Dendritic cell treated with granulocyte-macrophage colony-stimulating factor and Interleukin-4, amounts not matched to agents 40 ng/mL and 50 ng/mL, for 4 days (primary cell): ENCODE measurements around the gene MED22.
"Not testable (repeated sequence)": the region's sequence is repeated elsewhere in the genome, so short reads cannot be mapped to it uniquely, and the experiment has no call there.

Source experiments
- H3K27ac Mint-ChIP-seq: one replicate; pipeline ENCODE4 v1.8.0; 2022; ENCODE audit warnings: mild to moderate bottlenecking, mixed read lengths
- H3K27me3 Mint-ChIP-seq: one replicate; pipeline ENCODE4 v1.8.0; 2022; ENCODE audit warnings: mild to moderate bottlenecking, mixed read lengths
- H3K36me3 Mint-ChIP-seq: one replicate; pipeline ENCODE4 v1.8.0; 2022; ENCODE audit warnings: low read depth, mixed read lengths
- H3K4me1 Mint-ChIP-seq: one replicate; pipeline ENCODE4 v1.8.0; 2022; ENCODE audit warnings: low read depth, mixed read lengths
- H3K4me3 Mint-ChIP-seq: one replicate; pipeline ENCODE4 v1.8.0; 2022; ENCODE audit warnings: mild to moderate bottlenecking, moderate library complexity, mixed read lengths
- H3K9me3 Mint-ChIP-seq: one replicate; pipeline ENCODE4 v1.8.0; 2022; ENCODE audit warnings: mixed read lengths
- intact Hi-C: fragments of 100-400 bp; cut with micrococcal nuclease; formaldehyde crosslinking; loops from one replicate; pipeline ENCODE4 v1.15.0; 2022

The MED22 gene

DNA sequence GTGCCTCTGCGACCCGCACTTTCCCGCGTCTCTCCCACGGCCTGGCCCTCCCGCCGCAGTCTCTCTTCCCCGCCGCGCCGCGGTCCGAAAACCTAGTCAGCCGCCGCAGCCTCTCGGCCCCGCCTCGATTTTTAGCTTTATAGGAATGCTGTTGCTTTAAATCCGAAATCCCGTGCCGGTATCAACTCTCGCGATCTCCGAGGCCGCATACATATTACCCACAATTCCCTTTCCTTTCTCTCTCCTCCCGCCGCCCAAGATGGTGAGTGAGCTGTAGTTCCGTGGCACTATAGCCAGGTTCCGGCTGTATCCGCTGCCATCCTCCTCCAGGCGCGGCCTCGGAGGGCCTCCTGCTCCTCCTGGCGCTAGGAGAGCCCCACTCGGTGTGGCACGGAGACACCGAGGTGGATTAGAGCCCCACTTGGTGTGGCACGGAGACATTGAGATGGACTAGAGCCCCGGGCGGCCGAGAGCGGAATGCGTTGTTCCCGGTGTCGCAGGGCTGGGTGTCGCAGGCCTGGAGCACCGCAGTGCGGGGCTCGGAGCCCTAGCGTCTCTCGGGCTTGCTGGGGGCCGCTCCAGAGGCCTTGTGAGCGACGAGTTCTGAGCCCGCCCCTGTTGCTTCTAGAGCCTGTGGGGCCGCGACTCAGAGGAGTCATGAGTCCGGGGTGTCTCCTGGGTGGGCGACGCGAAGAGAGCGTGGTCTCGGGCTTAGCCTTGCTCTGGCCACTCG lies at the start of gene MED22, which contains the start of gene RPL7A:
MED22 (minus strand) TSS at position 147 of the 733 bp plus-strand sequence. CDS start 1,469 bp downstream, outside the sequence.
RPL7A (plus strand) TSS at position 234 of the 733 bp plus-strand sequence; CDS start at position 260, 26 bp downstream.
- intact Hi-C loops, result loop anchor here (1.0 kb wide), 2 partner anchors 8 to 12 kb away; partner anchors contain the start of genes SURF1, SURF2 and SURF6
- peak within 1 kb of the TSS; percentile 96 for H3K27ac Mint-ChIP-seq

DNA sequence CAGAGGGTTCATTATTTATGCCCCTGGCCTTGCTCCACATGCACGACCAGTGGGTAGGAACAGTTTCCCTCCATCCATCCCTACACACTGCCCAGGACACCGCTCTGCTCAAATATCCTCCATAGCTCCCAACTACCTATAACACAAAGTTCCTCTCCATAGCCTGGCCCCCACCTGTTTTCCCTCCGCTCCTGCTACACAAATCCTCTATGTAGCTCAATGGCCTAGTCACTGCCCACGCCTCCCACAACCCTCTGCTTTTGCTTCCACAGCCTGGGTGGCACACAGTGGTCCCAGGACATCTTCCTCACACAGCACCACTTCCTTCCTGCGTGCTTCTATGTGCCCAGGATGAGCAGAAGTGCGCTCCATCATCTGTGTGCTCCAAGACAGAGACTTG lies 49.4 kb upstream of the MED22 start:
- Mint-ChIP-seq H3K4me3 (no peak overlapping the region), H3K27ac (no peak overlapping the region), H3K27me3 (peaks cover 16% of the 10 kb centered on the region), H3K9me3 (no peaks in the 10 kb centered on the region), H3K36me3 (peaks cover 10% of the 10 kb centered on the region), H3K4me1 (no peaks in the 10 kb centered on the region)
- intact Hi-C loops, result no loop called here

More for the DNA sequence above, at the start of gene MED22, which contains the start of gene RPL7A:
- no peaks in the 10 kb centered on the region for H3K9me3 Mint-ChIP-seq
- peak within 1 kb of the TSS; percentile 85 for H3K4me3 Mint-ChIP-seq
- H3K36me3 Mint-ChIP-seq, result peaks cover 98% of the 10 kb centered on the region
- no peaks in the 10 kb centered on the region for H3K27me3 Mint-ChIP-seq
- H3K4me1 Mint-ChIP-seq, result peaks cover 64% of the 10 kb centered on the region

DNA sequence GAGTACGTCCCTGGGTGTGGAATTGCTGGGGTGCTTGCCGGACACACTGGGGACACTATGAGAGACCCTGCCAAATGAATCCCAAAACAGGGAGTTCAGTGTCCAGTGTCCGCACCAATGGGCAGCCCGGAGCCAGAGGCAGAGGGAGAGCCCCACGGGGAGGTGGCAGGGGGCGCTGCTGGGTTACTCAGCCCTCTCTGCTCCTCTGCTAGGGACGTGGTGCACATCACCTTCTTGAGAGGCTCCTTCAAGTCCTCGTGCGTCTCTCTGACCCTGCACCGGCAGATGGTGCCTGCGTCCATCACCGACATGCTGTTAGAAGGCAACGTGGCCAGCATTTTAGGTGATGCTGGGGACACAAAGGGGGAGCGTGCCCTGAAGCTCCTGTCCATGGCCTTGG lies 49.0 kb upstream of the MED22 start:
- Mint-ChIP-seq H3K36me3 (peaks cover 6% of the 10 kb centered on the region), H3K4me3 (no peak overlapping the region), H3K27me3 (peaks cover 16% of the 10 kb centered on the region), H3K9me3 (no peaks in the 10 kb centered on the region), H3K27ac (no peak overlapping the region), H3K4me1 (no peaks in the 10 kb centered on the region)
- intact Hi-C loops, result no loop called here

DNA sequence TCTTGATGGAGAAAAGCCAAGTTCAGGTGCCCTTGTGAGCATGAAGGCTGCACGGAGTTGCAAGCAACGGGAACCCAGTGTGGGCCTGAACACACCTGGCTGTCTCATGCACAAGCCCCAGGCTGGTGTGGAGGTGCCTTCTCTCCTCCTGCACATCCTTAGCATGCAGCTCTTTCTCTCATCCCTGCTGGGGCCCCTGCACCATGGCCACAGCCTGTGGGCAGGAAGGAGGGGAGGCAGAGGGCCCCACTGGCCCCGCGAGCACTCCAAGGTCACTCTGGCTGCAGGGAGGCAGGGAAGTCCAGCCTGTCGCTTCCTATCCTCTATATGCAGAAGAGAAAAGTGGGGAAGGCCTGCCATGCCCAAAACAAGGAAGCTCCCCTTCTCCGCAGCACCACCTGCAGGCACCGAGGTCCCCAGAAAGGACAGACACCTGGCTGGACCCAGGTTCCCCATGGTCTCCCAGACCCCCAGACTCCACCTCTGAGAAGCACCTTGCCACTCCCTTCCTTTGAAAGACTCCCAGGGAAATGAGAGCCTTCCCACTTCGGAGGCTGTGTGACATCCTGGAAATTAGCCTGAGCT lies 46.8 kb upstream of the MED22 start:
- Mint-ChIP-seq H3K36me3 (no peaks in the 10 kb centered on the region), H3K4me3 (no peak overlapping the region), H3K27me3 (peaks cover 18% of the 10 kb centered on the region), H3K4me1 (no peaks in the 10 kb centered on the region), H3K9me3 (no peaks in the 10 kb centered on the region), H3K27ac (no peak overlapping the region)
- intact Hi-C loops, result no loop called here

DNA sequence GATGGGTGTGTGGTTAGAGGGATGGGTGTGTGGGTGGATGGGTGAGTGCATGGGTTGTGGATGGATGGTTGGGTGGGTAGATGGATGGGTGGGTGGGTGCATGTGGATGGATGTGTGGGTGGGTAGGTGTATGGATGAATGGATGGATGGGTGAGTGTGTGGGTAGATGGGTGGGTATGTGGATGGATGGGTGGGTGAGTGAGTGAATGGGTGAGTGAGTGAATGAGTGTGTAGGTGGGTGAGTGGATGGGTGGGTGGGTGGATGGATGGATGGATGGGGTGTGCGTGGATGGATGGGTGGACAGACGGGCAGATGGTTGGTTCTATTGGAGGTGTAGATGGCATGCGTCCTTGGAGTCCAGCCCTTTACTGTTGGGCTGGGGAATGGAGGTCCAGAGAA lies 45.5 kb upstream of the MED22 start:
- Mint-ChIP-seq H3K9me3 (no peaks in the 10 kb centered on the region), H3K36me3 (no peaks in the 10 kb centered on the region), H3K27ac (no peak overlapping the region), H3K4me3 (no peak overlapping the region), H3K4me1 (no peaks in the 10 kb centered on the region), H3K27me3 (peaks cover 18% of the 10 kb centered on the region)
- intact Hi-C loops, result no loop called here

DNA sequence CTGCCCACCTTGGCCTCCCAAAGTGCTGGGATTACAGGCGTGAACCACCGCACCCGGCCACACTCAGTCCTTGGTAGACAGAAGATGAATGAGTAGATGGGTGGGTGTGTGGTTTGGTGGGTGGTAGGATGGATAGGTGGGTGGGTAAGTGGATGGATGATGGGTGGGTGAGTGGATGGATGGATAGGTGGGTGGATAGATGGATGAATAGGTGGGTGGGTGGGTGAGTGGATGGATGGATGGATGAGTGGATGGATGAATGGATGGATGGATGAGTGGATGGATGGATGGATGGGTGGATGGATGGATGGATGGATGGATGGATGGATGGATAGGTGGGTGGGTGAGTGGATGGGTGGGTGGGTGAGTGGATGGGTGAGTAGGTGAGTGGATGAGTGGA lies 44.4 kb upstream of the MED22 start:
- H3K9me3 Mint-ChIP-seq, H3K4me3 Mint-ChIP-seq: not testable (repeated sequence)

DNA sequence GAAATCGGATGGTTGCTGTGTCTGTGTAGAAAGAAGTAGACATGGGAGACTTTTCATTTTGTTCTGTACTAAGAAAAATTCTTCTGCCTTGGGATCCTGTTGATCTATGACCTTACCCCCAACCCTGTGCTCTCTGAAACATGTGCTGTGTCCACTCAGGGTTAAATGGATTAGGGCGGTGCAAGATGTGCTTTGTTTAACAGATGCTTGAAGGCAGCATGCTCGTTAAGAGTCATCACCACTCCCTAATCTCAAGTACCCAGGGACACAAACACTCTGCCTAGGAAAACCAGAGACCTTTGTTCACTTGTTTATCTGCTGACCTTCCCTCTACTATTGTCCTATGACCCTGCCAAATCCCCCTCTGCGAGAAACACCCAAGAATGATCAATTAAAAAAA lies 43.5 kb upstream of the MED22 start:
- H3K4me3 Mint-ChIP-seq, H3K9me3 Mint-ChIP-seq, H3K36me3 Mint-ChIP-seq, intact Hi-C loops, H3K27ac Mint-ChIP-seq, H3K4me1 Mint-ChIP-seq: not testable (repeated sequence)
- H3K27me3 Mint-ChIP-seq, result peaks cover 16% of the 10 kb centered on the region

More for the DNA sequence above, 44.4 kb upstream of the MED22 start:
- intact Hi-C loops, H3K27ac Mint-ChIP-seq, H3K36me3 Mint-ChIP-seq, H3K4me1 Mint-ChIP-seq: not testable (repeated sequence)
- peaks cover 16% of the 10 kb centered on the region for H3K27me3 Mint-ChIP-seq

DNA sequence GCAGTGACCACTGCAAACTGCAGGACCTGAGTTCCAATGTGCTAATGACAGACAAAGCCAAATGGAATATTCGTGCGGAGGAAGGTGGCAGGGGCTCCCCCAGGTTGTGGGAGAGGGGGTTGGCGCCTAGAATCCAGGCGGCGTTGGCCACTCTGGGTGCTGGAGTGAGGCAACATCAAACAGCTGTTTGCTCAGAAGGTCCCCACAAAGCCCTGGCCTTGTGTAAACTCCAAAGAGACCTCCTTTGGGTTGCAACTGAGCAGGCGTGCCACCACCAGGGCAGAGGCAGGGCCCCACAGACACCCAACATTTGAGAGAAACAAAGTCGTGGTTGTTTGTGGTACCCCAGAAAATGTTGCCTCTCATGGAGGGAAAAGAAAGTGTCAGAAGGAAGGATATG lies 42.8 kb upstream of the MED22 start:
- intact Hi-C loops, result no loop called here
- Mint-ChIP-seq H3K36me3 (no peaks in the 10 kb centered on the region), H3K4me3 (no peak overlapping the region), H3K9me3 (no peaks in the 10 kb centered on the region), H3K4me1 (no peaks in the 10 kb centered on the region), H3K27me3 (peaks cover 16% of the 10 kb centered on the region), H3K27ac (no peak overlapping the region)

DNA sequence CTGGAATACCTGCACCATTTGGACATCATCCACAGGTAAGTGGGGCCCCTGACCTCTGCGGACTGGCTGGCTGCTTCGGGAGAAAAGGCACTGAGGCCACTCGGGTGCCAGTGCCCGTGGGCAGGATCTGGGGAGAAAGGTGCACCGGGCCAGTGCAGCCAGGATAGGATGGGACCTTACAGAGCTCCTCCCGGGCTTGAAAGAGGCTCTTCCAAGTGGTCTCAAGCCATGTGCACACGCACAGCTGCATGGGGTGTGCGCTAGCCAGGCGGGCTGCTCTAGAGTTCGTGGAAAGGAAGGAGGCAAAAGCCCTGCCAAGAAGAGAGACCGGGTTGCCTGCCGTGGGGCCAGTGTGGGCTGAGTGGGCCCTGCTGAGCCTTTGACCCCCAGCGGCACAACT lies 41.6 kb upstream of the MED22 start:
- H3K27ac Mint-ChIP-seq, result no peak overlapping the region
- H3K9me3 Mint-ChIP-seq, result no peaks in the 10 kb centered on the region
- no peak overlapping the region for H3K4me3 Mint-ChIP-seq
- intact Hi-C loops, result no loop called here
- peaks cover 6% of the 10 kb centered on the region for H3K27me3 Mint-ChIP-seq
- H3K4me1 Mint-ChIP-seq, result no peaks in the 10 kb centered on the region
- H3K36me3 Mint-ChIP-seq, result no peaks in the 10 kb centered on the region

DNA sequence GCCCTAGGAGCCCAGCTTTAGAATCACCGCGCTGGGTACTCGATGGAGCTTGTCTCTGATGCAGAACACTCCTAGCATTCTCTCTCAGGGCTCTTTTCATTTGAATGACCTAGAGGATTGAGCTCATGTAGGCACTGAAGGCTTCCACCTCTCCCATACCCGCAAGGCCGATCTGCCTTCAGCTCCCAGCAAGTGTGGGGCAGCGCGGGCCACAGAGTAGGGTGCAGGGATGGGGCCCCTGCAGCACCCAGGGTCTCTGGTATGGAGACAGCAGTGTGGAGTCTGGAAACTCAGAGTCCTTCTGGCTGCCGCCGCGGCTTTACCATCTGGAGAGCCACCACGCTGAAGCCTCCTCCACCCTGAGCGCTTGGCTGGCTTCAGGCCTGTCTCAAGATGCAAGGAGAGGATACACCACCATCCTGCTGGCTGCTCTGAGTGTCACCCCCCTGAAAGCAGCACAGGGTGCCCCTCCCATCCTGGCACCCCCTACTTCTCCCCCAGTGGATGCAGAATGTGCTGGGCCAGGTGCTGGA lies 41.2 kb upstream of the MED22 start:
- Mint-ChIP-seq H3K36me3 (no peaks in the 10 kb centered on the region), H3K27me3 (peaks cover 4% of the 10 kb centered on the region), H3K9me3 (no peaks in the 10 kb centered on the region), H3K4me3 (no peak overlapping the region), H3K27ac (no peak overlapping the region), H3K4me1 (no peaks in the 10 kb centered on the region)
- intact Hi-C loops, result no loop called here

DNA sequence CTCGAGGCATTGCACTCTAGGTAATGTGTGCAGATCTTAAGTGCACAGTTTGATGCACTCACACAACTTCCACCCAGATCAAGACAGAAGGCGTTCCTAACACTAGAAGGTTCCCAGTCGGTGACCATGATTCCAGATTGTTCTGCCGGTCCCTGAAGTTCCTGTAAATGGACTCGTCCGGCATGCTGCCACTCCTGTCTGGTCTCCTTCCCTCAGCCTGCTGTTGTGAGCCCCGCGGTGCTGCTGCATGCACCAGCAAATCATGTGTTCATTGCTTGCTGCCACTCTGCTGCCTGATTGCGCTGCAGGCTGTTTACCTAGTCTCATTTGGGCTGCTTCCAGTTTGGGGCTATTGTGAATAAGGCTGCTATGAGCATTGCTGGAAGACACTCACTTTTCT lies 39.7 kb upstream of the MED22 start:
- H3K9me3 Mint-ChIP-seq, result no peaks in the 10 kb centered on the region
- H3K4me1 Mint-ChIP-seq, result no peaks in the 10 kb centered on the region
- peaks cover 2% of the 10 kb centered on the region for H3K27me3 Mint-ChIP-seq
- intact Hi-C loops, result no loop called here
- no peak overlapping the region for H3K27ac Mint-ChIP-seq
- no peaks in the 10 kb centered on the region for H3K36me3 Mint-ChIP-seq
- no peak overlapping the region for H3K4me3 Mint-ChIP-seq

DNA sequence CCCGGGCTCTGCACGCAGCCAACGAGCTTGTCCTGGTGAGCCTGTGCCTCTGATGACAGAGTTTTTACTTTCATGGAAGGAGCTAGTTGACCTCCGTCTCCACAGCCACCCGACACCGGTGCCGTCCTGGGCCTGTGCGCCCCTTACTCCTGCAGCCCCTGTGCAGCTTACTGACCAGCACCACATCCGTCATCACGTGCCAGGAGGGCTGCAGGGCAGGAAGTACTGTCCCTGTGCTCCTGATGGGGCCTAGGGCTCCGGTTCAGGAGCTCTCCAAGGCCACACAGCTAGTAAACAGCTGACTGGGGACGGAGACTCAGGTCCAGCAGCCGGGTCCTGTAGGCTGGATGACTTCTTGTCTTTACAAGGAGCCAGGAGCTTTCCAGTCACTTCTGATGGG lies 38.4 kb upstream of the MED22 start:
- Mint-ChIP-seq H3K4me1 (no peaks in the 10 kb centered on the region), H3K27me3 (peaks cover 2% of the 10 kb centered on the region), H3K4me3 (no peak overlapping the region), H3K27ac (no peak overlapping the region), H3K36me3 (no peaks in the 10 kb centered on the region), H3K9me3 (no peaks in the 10 kb centered on the region)
- intact Hi-C loops, result no loop called here

DNA sequence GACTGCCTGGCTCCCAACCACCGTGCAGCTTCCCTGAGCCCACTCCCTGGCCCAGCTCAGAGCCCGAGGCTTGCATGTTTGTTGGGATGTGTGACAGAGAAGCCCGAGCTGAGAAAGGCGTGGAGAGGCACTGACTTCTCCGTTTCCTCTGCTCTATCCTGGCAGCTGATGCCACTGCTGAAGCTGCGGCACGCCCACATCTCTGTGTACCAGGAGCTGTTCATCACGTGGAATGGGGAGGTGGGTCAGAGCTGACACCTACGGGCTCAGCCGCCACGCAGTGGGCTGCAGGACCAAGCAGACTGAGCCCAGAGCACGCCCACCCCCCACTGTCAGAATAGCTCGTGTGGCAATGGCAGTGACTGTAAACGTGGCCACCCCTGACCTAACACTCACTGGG lies 37.5 kb upstream of the MED22 start:
- no peaks in the 10 kb centered on the region for H3K4me1 Mint-ChIP-seq
- H3K27ac Mint-ChIP-seq, result no peak overlapping the region
- no peaks in the 10 kb centered on the region for H3K27me3 Mint-ChIP-seq
- H3K36me3 Mint-ChIP-seq, result no peaks in the 10 kb centered on the region
- intact Hi-C loops, result no loop called here
- H3K9me3 Mint-ChIP-seq, result no peaks in the 10 kb centered on the region
- no peak overlapping the region for H3K4me3 Mint-ChIP-seq

DNA sequence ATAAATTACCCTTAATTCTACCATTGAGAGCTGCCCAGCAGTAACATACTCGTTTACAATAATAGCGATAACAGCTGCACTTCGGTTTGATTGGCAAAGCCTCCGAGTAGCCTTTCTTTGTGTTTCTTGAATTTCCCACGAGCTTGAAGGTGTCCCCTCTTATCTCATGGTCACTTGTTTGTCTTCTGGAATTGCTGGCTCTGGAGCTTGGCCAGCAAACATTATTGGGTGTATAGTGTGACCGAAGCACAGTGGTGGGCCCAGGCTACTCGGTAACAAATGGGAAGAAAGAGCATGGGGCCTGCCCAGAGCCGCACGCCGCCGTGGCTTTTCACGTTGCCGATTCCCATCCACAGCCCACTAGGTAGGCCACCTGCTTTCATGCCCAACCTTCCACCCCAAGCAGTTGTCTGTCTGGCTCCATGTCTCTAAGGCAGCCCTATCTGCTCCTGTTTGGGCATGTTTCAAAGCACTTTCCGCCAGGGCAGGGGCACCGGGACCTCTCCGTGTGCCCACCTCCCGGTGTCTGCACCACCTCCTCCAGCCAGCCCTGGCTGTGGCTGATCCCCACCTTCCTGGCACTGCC lies 36.9 kb upstream of the MED22 start:
- H3K4me3 Mint-ChIP-seq, result no peak overlapping the region
- H3K27ac Mint-ChIP-seq, result no peak overlapping the region
- intact Hi-C loops, result no loop called here

More for the DNA sequence above, 36.9 kb upstream of the MED22 start:
- Mint-ChIP-seq H3K27me3 (no peaks in the 10 kb centered on the region), H3K36me3 (no peaks in the 10 kb centered on the region), H3K4me1 (no peaks in the 10 kb centered on the region), H3K9me3 (no peaks in the 10 kb centered on the region)
